ENCODE data around the gene CBLIF.

DNA sequence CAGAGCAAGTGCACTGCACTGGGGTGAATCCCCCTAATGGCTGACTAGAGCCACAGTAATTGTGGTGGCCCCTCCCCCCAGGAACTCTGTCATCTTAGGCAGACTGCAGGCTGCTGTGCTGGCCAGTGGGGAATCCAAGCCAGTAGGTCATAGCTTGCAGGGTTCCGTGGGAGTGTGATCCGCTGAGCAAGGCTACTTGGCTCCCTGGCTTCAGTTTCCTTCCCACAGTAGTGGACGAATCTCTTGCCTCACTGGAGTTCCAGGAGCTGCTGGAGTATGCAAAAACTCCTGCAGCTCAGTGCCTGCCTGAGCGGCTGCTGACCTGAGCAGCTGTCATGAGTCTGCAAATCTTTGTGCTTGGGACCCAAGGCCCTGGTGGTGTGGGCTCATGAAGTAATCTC, 46.5 kb upstream of the CBLIF start:
- TF ChIP-seq, protein P1, sequence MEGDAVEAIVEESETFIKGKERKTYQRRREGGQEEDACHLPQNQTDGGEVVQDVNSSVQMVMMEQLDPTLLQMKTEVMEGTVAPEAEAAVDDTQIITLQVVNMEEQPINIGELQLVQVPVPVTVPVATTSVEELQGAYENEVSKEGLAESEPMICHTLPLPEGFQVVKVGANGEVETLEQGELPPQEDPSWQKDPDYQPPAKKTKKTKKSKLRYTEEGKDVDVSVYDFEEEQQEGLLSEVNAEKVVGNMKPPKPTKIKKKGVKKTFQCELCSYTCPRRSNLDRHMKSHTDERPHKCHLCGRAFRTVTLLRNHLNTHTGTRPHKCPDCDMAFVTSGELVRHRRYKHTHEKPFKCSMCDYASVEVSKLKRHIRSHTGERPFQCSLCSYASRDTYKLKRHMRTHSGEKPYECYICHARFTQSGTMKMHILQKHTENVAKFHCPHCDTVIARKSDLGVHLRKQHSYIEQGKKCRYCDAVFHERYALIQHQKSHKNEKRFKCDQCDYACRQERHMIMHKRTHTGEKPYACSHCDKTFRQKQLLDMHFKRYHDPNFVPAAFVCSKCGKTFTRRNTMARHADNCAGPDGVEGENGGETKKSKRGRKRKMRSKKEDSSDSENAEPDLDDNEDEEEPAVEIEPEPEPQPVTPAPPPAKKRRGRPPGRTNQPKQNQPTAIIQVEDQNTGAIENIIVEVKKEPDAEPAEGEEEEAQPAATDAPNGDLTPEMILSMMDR (IDR thresholded peaks at IDR 0.05) = no peak
- TF ChIP-seq POLR2A (IDR thresholded peaks at IDR 0.05) = no peak

All from testis (tissue), 2 donors.